K562 (cell line): ENCODE data around the gene RBPJ. TPM values are rescaled to one million over a fixed set of nuclear protein-coding genes. Genes with fewer than 3 reads are reported as not detected.
A peak's percentile ranks its signal among the peaks of the same experiment; 100 is the strongest.

Experiments used
- GTF3C2 ChIP-seq: IDR thresholded peaks from 3 replicates; pipeline ENCODE4 v1.6.1; 2011; ENCODE audit warnings: borderline replicate concordance, mild to moderate bottlenecking, moderate library complexity; ENCODE audit not compliant: insufficient read length; ENCODE audit errors: extremely low read depth
- PHF8 ChIP-seq: fragments of 200-600 bp; sonication (generic); IDR thresholded peaks from 2 replicates; pipeline ENCODE4 v1.6.1; 2012; ENCODE audit warnings: mixed run types, mild to moderate bottlenecking, inconsistent platforms, low read length, moderate library complexity, borderline replicate concordance
- RB1 ChIP-seq: fragments of 450-650 bp; IDR thresholded peaks from 2 replicates; pipeline ENCODE4 v1.6.1; 2017; ENCODE audit warnings: low read depth, mild to moderate bottlenecking
- ZHX1 ChIP-seq: fragments of 150-350 bp; conservative IDR thresholded peaks from 2 replicates; pipeline ENCODE4 v1.6.1; 2014; ENCODE audit warnings: low read length
- ZNF518B ChIP-seq: fragments of 250-450 bp; sonication (Bioruptor Pico); IDR thresholded peaks from 2 replicates; pipeline ENCODE4 v1.5.0; 2021; ENCODE audit warnings: mild to moderate bottlenecking, moderate library complexity
- ZNF589 ChIP-seq: fragments of 200-800 bp; sonication (Bioruptor generic); IDR thresholded peaks from 2 replicates; pipeline ENCODE4 v1.6.1; 2016; ENCODE audit warnings: low read depth, missing genetic modification characterization, missing compliant biosample characterization
- ZNF639 ChIP-seq, 2 experiments: fragments of 200-800 bp in 1 of 2; sonication (Bioruptor generic) in 1 of 2; sonication (generic) in 1 of 2; formaldehyde crosslinking in 1 of 2; IDR thresholded peaks in 1 of 2; conservative IDR thresholded peaks in 1 of 2; 2 replicates each; pipeline versions ENCODE4 v1.5.0 to v1.6.1; 2016 to 2020; ENCODE audit warnings: missing compliant biosample characterization in 1 of 2, missing genetic modification characterization in 1 of 2, missing genetic modification reagents in 1 of 2
- polyA plus RNA-seq, 8 experiments: library from polyadenylated mRNA; depleted of rRNA in 4 of 8; stranded (reverse) in 5 of 8; unstranded in 3 of 8; fragments of >200 nt; fragmentation: Nextera tagmentation in 2 of 8; fragmentation: Illumina TruSeq in 1 of 8; extraction: Ambion mirVana in 2 of 8; extraction: Trizol in 1 of 8; gene quantifications; 2 replicates each; pipeline versions ENCODE4 v1.2.1 to v1.2.3, GENCODE V29; 2011 to 2014; ENCODE audit warnings: inconsistent platforms in 1 of 8, missing spikeins in 1 of 8
- total RNA-seq, 7 experiments: library from RNA; depleted of rRNA in 6 of 7; stranded (reverse); fragments of >200 nt in 6 of 7; fragmentation: Illumina TruSeq in 2 of 7; extraction: Trizol in 2 of 7; gene quantifications; 2 replicates each; pipeline versions ENCODE4 v1.2.1 to v1.2.3, GENCODE V29; 2011 to 2021; ENCODE audit warnings: low replicate concordance in 1 of 7

Gene RBPJ
- total and polyA plus RNA-seq, 9 of the 15 experiments (the other 6 are each of a cell fraction or from before 2014, with no cell fraction given), result 17.2 to 49.4 (median 33.8) TPM

- TF ChIP-seq ZNF518B (CRISPR knock-in tag), result no peak
- TF ChIP-seq ZNF639 (CRISPR knock-in tag; conservative IDR thresholded peaks at IDR 0.05 in 1 of 2, IDR thresholded peaks at IDR 0.05 in 1 of 2), result peak in 1 of 2 experiments; percentile 39; a peak in 2 of 4 replicates
- TF ChIP-seq ZHX1, result peak; percentile 88; the same call in 1 of the 2 replicates
- no peak for TF ChIP-seq ZNF589 (CRISPR knock-in tag)
- TF ChIP-seq PHF8, result peak; percentile 32; the same call in 1 of the 2 replicates
- TF ChIP-seq GTF3C2, result no peak
- peak; percentile 48; the same call in 1 of the 2 replicates for TF ChIP-seq RB1
These were observed 1.3 kb upstream of the RBPJ start (continued) for GRCh38 chr4:26319467-26319948.
